GM21360 (cell line): ENCODE results near the gene NANS.

Experiments used
- ATAC-seq: cut with Tn5 transposase; IDR thresholded peaks from one replicate; pipeline ENCODE4 v1.9.1; 2021; ENCODE audit warnings: mild to moderate bottlenecking, moderate library complexity; ENCODE audit not compliant: unreplicated experiment

NANS gene

DNA sequence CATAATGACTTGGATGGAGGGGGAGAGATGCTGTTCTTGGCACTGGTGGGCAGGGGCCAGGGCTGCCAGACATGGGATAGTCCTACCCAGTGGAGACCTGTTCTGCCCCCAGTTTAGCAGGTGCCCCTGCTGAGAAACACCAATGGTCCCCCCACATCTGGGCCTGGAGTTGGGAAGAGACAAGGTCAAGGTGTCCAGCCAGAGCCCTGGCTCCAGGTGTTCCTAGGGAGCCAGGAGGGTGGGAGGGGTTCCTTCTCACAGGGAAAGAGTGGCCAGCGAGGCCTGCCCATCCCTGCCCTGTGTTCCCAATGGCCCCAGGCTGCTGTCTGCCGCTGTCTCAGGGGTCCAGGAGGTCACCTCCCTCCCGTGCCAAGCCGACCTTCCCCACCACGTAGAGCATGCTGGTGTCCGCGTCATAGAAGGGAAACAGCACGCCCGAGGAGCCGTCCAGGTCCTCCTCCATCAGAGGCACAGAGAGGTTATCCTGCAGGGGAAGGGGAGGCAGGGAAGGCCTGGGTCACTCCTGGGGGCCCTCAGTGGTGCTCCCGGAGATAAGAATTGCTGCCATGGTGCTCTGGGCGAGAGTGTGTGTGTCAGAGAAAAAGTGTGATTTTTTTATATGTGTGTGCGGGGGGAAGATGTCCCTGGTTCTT lies 74.2 kb downstream of the NANS start:
- ATAC-seq, result no peak

DNA sequence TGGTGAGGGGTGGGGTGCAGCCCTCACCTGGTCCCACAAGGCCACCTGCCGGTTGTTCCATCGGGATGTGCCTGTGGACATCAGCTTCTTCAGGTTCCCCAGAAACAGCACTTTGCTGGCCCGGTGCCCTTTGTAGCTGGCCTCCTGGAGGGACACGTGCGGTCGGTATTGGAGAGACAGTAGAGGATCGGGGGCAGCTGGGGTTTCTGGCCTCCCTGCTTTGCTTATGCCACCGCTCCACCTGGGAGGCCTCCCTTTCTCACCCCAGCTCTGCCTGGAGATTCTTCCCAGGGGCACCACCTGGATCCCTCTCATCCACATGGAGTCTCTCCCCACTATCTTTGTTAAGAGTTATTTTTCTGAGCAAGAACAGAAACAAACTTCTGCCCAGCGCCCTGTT lies 75.6 kb downstream of the NANS start:
- ATAC-seq, result no peak
